ENCODE results near the gene SCNN1A.

DNA sequence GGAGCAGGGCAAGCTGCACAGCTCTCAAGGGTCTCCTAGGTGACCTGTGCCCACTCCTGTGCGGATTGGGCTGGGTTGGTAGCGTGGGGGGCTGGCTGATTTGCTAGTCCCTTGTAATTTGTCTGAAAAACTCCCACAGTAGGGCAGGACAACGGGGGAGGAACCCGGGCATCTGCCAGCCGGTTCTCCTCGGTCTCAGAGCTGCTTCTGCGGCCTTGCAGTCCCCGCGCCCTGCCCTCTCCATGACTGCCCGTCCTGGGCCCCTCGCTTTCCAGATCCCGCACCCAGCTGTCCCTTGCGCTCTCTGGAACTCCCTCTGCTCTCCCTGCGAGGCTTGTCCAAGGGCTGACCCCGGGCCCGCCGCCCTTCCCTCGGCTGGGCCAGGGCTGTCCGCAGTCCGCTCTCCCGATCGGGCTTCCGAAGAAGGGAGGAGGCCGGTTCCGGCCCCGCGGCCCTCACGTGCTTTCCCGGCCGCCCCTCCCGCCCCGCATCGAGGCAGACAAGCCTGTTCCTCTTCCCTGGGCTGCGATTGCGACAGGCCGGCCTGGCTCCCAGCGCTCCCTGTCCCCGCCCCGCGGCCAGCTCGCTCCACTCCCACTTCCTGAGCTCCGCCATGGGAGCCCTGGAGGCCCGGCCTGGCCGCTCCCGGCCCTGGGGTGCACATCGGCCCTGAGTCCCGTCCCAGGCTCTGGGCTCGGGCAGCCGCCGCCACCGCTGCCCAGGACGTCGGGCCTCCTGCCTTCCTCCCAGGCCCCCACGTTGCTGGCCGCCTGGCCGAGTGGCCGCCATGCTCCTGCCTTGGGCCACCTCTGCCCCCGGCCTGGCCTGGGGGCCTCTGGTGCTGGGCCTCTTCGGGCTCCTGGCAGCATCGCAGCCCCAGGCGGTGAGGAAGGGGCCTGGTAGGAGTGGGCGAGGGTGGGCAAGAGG lies 8.5 kb upstream of the SCNN1A start, which contains the start of gene LTBR:
- TF ChIP-seq, protein P1, sequence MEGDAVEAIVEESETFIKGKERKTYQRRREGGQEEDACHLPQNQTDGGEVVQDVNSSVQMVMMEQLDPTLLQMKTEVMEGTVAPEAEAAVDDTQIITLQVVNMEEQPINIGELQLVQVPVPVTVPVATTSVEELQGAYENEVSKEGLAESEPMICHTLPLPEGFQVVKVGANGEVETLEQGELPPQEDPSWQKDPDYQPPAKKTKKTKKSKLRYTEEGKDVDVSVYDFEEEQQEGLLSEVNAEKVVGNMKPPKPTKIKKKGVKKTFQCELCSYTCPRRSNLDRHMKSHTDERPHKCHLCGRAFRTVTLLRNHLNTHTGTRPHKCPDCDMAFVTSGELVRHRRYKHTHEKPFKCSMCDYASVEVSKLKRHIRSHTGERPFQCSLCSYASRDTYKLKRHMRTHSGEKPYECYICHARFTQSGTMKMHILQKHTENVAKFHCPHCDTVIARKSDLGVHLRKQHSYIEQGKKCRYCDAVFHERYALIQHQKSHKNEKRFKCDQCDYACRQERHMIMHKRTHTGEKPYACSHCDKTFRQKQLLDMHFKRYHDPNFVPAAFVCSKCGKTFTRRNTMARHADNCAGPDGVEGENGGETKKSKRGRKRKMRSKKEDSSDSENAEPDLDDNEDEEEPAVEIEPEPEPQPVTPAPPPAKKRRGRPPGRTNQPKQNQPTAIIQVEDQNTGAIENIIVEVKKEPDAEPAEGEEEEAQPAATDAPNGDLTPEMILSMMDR (IDR thresholded peaks at IDR 0.05) = no peak
- TF ChIP-seq TCF7L2 (IDR thresholded peaks at IDR 0.05; ENCODE audit: low read depth, low read length) = no peak
- TF ChIP-seq POLR2AphosphoS5 (IDR thresholded peaks at IDR 0.05; ENCODE audit: low read depth, low read length) = no peak
- TF ChIP-seq, protein P2, sequence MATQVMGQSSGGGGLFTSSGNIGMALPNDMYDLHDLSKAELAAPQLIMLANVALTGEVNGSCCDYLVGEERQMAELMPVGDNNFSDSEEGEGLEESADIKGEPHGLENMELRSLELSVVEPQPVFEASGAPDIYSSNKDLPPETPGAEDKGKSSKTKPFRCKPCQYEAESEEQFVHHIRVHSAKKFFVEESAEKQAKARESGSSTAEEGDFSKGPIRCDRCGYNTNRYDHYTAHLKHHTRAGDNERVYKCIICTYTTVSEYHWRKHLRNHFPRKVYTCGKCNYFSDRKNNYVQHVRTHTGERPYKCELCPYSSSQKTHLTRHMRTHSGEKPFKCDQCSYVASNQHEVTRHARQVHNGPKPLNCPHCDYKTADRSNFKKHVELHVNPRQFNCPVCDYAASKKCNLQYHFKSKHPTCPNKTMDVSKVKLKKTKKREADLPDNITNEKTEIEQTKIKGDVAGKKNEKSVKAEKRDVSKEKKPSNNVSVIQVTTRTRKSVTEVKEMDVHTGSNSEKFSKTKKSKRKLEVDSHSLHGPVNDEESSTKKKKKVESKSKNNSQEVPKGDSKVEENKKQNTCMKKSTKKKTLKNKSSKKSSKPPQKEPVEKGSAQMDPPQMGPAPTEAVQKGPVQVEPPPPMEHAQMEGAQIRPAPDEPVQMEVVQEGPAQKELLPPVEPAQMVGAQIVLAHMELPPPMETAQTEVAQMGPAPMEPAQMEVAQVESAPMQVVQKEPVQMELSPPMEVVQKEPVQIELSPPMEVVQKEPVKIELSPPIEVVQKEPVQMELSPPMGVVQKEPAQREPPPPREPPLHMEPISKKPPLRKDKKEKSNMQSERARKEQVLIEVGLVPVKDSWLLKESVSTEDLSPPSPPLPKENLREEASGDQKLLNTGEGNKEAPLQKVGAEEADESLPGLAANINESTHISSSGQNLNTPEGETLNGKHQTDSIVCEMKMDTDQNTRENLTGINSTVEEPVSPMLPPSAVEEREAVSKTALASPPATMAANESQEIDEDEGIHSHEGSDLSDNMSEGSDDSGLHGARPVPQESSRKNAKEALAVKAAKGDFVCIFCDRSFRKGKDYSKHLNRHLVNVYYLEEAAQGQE (IDR thresholded peaks at IDR 0.05; ENCODE audit: insufficient read depth in 1 of 2, low read depth in 2 of 2, low read length in 1 of 2) = no peak
